Measurements from ENCODE around the gene ELFN1.

- TF ChIP-seq CTCF (IDR thresholded peaks at IDR 0.05) (no peak), POLR2A (IDR thresholded peaks at IDR 0.05) (no peak)
These were observed 48.0 kb downstream of the ELFN1 start for GRCh38 chr7:1717903-1718676.

Data from esophagus squamous epithelium (tissue), 4 donors.